ELR (cell line): ENCODE results near the gene PADI3.
A peak's percentile ranks its signal among the peaks of the same experiment; 100 is the strongest.

Experiments used
- DNase-seq: peaks from one replicate; pipeline ENCODE4 v3.0.0-alpha.2; 2015; ENCODE audit warnings: low read depth

PADI3 gene

DNA sequence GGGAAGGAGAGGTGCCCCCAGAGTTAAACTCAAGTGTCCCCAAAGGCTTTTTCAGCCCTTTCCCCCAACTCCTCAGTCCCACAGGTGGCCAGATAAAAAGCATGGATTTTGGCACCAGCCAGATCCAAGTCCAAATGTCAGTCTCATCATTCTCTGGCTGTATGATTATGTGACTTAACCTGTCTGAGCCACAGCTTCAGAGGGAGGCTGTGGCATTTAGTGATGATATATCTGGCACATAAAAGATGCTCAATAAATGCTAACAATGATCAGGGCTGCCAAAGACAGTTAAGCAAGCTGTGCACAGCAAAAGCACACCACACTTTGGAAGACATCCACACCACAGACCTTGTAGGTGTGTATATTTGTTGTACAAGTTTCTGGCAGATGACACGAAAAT is 5.6 kb upstream of the PADI3 start:
- no peak for DNase-seq

DNA sequence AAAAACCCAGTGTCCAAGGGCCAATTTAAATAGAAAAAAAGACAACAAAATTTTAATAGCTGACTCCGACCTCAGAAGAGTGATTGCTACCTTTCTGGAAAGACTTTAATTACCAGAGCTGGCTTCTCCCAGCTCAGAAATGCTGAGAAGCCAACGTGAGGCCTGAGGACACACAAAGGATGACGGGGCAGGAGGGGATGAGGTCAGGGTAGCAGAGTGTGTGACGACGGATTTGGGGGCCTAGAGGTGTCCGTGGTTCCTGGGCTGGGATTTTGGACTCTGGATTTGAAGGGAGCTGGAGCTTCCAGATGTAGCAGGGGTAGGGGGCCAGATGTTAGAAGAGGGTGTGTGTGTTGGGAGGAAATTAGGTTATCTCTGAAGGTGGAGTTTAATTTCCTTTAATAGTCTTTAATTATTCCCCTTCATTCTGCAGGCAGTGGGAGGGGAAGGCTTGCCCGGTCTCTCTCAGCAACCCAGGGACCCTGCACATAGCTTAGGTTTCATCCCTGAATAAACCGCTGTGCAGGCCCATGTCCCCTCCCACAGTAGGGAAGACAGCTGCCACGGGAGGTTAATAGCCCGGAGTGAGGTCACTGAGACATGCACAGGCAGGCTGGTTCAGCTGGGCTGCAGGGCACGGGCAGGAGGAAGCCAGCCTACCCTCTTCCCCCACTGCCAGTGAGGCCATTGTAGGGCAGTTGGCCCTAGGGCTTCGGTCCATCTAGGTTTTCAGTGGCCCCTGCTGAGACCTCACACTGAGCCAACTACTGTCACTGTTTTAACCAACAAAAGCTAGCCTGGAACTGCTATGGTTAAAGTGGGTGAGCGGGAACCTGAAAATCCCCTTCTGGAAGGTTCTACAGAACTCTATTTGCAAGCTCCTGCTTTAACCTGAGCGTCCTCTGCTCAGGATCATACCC is 3.8 kb upstream of the PADI3 start:
- DNase-seq: no peak

GRCh38 chr1:17245816-17246325 is 3.0 kb upstream of the PADI3 start:
- no peak for DNase-seq

- DNase-seq: peak; percentile 15
Observed at GRCh38 chr1:17246971-17247370, 1.9 kb upstream of the PADI3 start.

DNA sequence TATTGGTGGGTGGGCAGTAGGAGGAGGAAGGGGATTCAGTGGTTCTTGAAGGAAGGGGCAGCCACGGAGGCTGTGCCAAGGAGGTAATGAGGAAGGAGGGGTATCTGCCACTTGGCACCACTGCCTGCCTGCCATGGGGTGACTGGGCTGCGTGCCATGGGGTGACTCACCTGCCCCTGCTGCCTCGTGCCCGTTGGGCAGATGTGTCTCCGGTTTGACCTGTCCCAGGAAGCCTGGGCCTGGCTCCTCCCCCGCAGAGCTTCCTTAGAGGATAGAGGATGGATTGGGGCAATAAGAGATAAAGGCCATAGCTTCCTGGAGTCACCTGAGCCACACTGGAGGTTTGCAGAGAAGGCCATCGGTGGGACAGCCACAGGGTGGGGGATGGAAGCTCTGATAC is 1.7 kb downstream of the PADI3 start:
- peak; percentile 46 for DNase-seq

- DNase-seq: no peak
Observed at GRCh38 chr1:17251246-17251645, 2.3 kb downstream of the PADI3 start.

- DNase-seq: peak; percentile 80
Observed at GRCh38 chr1:17251701-17252376, 2.9 kb downstream of the PADI3 start.

DNA sequence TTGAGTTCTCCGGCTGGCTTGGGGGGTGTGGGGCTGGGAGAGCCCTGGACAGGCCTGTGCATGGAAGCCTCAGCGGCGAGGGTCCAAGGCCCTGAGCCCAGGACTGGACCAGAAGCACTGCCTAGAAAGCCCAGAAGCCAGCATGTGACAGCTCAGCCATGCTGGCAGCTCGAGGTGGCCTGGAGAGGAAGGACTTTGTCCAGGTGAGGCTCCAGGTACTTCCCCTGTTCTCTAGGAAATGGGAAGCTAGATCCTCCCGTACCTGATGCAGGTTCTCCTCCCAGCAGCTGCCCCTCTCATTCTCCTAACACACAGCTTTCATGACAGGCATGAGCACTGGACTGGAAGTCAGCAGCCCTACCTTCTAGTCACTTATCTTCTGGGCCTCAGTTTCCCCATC is 6.4 kb downstream of the PADI3 start:
- no peak for DNase-seq

DNA sequence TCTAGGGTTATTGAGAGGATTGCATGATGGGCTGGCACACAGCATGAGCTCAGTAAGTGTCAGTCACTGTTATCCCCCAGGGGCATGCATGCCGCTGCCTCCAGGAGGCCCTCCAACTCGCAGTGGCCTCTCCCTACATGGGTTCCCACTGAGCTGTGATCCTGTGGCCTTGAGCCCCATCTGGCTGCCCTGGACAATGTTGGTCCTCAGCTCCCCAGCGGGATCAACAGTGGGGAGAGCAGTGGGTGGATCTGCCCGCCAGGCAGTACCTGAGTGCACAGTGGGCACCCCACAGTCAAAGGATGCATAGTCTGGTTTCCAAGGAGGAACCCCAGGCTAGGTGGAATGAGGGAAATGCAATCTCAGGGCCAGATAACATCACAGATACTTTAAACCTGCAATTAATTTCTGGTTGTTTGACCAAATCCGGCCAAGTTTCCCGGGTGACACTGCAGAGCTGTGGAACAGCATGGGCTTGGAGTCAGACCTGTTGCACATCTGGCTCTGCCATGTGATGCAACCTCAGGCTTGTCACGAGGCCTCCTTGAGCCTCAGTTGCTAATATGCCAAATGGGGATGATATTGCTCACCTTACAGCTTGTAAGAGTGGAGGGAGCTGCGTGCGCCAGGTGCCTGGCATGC is 9.3 kb downstream of the PADI3 start:
- no peak for DNase-seq

DNA sequence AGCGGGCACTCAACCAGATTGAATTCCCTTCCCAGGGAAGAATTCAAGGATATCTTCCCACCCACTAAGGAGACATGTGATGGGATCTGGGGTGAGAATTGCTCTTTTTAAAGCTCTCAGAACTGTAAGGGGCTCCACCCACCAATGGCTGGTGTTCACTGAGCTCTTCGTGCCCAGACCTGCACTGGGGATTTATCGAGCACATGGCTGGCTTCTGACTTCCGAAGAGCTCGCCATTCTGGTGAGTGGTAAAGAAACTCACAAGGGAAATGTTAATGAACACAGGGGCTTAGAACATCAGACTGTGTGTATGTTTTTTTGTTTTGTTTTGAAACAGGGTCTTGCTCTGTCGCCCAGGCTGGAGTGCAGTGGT is 9.8 kb downstream of the PADI3 start:
- DNase-seq: no peak

DNA sequence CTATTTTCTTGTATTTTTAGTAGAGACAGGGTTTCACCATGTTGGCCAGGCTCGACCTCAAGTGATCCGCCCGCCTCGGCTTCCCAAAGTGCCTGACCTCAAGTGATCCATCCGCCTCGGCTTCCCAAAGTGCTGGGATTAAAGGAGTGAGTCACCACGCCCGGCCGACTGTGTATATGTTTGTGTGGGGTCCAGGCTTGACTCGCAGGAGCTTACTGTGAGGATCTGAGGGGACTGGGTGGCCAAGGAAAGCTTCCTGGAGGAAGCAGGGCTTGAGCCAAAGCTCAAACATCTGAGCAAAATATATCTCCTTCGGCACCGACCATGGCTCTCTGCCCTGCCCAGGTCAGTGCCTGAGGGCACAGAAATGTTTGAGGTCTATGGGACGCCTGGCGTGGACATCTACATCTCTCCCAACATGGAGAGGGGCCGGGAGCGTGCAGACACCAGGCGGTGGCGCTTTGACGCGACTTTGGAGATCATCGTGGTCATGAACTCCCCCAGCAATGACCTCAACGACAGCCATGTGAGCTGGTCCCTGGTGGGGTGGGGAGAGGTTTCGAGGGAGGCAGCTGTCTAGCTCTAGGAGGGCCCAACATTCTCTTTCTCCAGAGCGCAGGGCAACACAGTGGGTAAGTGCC is 10.5 kb downstream of the PADI3 start:
- DNase-seq: peak; percentile 77

- no peak for DNase-seq
Observed at GRCh38 chr1:17260264-17260663, 11.4 kb downstream of the PADI3 start.

GRCh38 chr1:17260738-17261137 is 11.8 kb downstream of the PADI3 start:
- no peak for DNase-seq

GRCh38 chr1:17263936-17264335 is 15.0 kb downstream of the PADI3 start:
- no peak for DNase-seq

DNA sequence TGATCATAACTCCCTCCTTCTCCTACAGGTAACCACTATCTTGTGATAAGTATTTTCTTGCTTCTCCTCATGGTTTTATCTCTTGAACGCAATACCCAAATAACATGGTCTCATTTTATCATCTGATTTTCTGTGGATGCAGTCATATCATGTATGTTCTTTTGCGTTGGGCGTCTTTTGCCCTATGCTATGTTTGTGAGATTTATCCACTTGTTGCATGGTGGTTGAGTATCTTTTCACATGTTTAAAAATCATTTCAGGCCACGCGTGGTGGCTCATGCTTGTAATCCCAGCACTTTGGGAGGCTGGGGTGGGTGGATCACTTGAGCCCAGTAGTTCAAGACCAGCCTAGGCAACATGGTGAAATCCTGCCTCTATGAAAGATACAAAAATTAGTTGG is 15.6 kb downstream of the PADI3 start:
- no peak for DNase-seq

DNA sequence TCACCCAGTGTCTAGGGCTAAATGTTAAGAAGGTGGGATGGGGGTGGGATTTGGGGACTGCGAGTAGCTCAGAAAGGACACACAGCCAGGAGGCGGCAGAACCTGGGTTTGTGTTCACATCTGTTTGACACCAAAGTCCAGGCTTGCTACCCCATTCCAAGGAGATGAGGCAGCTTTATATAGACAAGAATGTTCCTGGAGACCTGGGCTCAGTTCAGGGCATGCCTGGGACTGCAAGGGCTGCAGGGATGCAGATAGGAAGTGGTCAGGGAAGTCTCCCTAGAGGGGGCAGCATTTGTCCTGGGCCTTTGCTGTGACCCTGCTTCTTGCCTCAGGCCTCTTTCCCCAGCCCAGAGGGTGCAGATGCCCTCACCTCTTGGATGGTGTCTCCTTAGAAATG is 16.3 kb downstream of the PADI3 start:
- peak; percentile 40 for DNase-seq

GRCh38 chr1:17265950-17266349 is 17.1 kb downstream of the PADI3 start:
- DNase-seq: no peak

DNA sequence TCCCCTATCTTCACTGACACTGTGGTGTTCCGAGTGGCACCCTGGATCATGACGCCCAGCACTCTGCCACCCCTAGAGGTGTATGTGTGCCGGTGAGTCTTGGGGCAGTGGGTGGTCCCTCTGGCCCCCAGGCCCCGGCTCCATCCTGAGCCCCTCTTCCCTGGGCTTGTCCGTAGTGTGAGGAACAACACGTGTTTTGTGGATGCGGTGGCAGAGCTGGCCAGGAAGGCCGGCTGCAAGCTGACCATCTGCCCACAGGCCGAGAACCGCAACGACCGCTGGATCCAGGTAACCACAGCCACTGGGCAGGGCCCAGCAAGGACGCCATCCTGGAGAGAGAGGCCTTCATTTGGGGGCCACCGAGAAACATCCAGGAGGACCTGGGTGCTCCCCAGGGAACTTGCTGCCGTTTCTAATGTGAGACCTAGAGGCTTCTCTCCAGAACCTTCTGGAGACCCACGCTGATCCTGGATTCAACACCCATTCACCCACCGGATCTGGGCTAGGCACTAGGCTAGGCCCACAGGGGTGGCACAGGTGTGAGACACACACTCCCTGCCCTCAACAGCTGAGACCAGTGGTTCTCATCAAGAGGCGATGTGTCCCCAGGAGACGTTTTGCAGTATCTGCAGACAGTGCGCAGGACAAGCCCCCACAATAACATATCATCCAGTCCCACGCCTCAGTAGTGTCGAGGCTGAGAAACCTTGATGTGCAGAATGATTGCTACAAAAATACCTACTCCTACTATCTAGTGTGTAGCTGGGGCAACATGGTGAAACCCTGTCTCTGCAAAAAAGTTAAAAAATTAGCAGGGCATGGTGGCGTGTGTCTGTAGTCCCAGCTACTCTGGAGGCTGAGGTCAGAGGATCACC is 22.2 kb downstream of the PADI3 start:
- DNase-seq: no peak

- DNase-seq: no peak
Observed at GRCh38 chr1:17272066-17272465, 23.2 kb downstream of the PADI3 start.

DNA sequence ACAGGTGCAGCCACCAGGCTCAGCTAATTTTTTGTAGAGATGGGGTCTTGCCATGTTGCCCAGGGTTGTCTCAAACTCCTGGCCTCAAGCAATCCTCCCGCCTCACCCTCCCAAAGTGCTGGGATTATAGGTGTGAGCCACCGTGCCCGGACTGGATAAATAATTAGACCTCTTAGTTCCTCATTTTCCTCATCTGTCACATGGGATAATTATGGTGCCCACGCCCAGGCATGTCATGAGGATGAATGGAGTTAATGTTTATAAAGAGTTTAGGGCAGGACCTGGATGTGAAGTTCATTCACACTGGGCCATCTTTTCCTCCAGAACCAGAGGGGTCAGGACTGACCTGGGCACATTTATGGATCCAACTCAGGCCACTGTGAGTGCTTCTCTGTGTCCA is 23.7 kb downstream of the PADI3 start:
- no peak for DNase-seq

DNA sequence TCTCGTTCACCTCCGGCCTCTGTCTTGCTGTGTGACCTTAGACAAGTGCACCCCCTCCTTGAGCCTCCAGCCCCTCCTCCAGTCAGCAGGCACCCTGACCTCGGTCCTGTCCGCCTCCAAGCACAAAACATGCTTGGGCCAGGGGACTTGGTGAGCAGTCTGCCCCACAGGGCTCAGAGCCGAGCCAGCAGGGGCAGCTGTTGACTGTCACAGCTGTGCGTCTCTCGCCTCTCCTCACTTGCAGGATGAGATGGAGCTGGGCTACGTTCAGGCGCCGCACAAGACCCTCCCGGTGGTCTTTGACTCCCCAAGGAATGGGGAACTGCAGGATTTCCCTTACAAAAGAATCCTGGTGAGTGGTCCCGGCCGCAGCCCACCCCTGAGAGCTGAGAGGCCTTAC is 24.2 kb downstream of the PADI3 start:
- DNase-seq: no peak
